ENCODE data around the gene LRRC46. TPM values are rescaled to one million over a fixed set of nuclear protein-coding genes. Genes with fewer than 3 reads are reported as not detected.
A peak's percentile ranks its signal among the peaks of the same experiment; 100 is the strongest.

LRRC46 gene
- polyA plus RNA-seq, 3 donors: 0.12 to 0.65 (median 0.22) TPM

DNA sequence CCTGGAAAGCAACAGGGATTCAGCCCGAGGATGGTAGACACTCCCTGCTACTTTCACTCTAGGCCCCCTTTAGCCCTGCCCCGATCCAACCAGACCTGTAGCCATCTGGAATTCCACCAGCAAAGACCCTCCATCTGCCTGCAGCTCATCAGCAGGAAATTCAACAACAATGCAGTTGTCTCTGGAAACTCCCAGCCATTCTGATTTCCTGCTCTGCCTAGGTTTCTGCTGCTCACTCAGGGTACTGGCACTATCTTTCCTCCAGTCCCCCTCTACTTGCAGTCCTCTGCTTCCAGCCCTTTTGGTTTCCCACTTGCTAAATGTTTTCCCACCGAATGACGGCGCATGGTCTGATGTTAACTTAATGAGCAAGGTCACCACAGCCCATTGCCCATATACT lies 22.1 kb downstream of the LRRC46 start:
- DNase-seq: no peak
- intact Hi-C loops (cut with micrococcal nuclease): no loop called here

DNA sequence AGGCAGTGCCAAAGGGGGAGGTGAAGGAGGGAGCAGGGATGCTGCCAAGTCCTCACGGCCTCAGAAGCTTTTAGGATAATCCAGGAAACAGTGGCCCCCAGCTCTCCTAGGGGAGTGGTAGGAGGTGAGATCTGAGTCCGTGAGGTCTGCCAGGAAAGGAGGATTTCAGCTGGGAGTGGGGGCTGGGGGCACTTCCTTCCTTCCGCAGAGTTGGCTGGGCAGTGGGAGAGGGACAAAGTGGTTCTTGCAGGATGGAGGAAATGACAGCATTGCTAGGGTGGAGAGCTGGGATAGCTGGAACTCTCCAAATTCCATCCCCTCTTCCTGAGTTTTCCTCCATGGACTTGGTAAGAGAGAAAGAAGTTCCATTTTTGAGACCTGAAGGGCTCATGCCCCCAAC lies 24.3 kb downstream of the LRRC46 start:
- H3K27ac ChIP-seq (ENCODE audit: low read depth in 1 of 2, low read length in 2 of 2): no peak overlapping the region
- peaks cover 0 to 9% of the 10 kb centered on the region in 2 donors for H3K9me3 ChIP-seq (replicated peaks in 1 of 2; ENCODE audit: control insufficient read depth in 1 of 2, insufficient read depth in 1 of 2, low read length in 2 of 2)
- Mint-ChIP-seq H3K36me3 (peaks cover 0 to 8% of the 10 kb centered on the region in 2 donors), H3K27me3 (ENCODE audit: low read depth in 3 of 3) (peaks cover 46 to 61% (median 56%) of the 10 kb centered on the region in 3 donors), H3K27ac (no peak overlapping the region), H3K4me1 (peaks cover 16% of the 10 kb centered on the region), H3K4me3 (peak overlapping the region in 1 of 2 donors; percentile 52), H3K9me3 (peaks cover 0 to 11% (median 7%) of the 10 kb centered on the region in 7 donors)
- no peak overlapping the region for H2AFZ ChIP-seq (ENCODE audit: insufficient read depth, low read depth, low read length, poor library complexity, severe bottlenecking)
- no peaks in the 10 kb centered on the region for H4K20me1 ChIP-seq (ENCODE audit: insufficient read depth, low read length)
- no peaks in the 10 kb centered on the region for H3K79me2 ChIP-seq (ENCODE audit: insufficient read depth, low read length)
- WGBS (ENCODE audit: insufficient coverage): 36% methylated on average over 2 of the region's 3 CpGs
- no peak overlapping the region for H3K9ac ChIP-seq (ENCODE audit: insufficient read depth, low read length, poor library complexity, severe bottlenecking)
- DNase-seq: no peak
- peaks cover 43 to 52% of the 10 kb centered on the region in 2 donors for H3K27me3 ChIP-seq (ENCODE audit: control insufficient read depth in 2 of 2, insufficient read depth in 2 of 2, low read length in 2 of 2)
- H3K4me3 ChIP-seq (replicated peaks in 1 of 3; ENCODE audit: low read depth in 2 of 3, low read length in 3 of 3): no peak overlapping the region
- intact Hi-C loops (cut with micrococcal nuclease): no loop called here
- TF ChIP-seq, protein P1, sequence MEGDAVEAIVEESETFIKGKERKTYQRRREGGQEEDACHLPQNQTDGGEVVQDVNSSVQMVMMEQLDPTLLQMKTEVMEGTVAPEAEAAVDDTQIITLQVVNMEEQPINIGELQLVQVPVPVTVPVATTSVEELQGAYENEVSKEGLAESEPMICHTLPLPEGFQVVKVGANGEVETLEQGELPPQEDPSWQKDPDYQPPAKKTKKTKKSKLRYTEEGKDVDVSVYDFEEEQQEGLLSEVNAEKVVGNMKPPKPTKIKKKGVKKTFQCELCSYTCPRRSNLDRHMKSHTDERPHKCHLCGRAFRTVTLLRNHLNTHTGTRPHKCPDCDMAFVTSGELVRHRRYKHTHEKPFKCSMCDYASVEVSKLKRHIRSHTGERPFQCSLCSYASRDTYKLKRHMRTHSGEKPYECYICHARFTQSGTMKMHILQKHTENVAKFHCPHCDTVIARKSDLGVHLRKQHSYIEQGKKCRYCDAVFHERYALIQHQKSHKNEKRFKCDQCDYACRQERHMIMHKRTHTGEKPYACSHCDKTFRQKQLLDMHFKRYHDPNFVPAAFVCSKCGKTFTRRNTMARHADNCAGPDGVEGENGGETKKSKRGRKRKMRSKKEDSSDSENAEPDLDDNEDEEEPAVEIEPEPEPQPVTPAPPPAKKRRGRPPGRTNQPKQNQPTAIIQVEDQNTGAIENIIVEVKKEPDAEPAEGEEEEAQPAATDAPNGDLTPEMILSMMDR (IDR thresholded peaks at IDR 0.05): no peak
- H3K36me3 ChIP-seq (replicated peaks in 1 of 2; ENCODE audit: control insufficient read depth in 1 of 2, insufficient read depth in 2 of 2, low read length in 2 of 2): no peaks in the 10 kb centered on the region
- peaks cover 0 to 11% of the 10 kb centered on the region in 2 donors for H3K4me1 ChIP-seq (ENCODE audit: control insufficient read depth in 1 of 2, insufficient read depth in 2 of 2, low read length in 2 of 2)
- H3K4me2 ChIP-seq (replicated peaks; ENCODE audit: extremely low read depth, low read length, poor library complexity, severe bottlenecking): no peak overlapping the region

More for the DNA sequence above, 22.1 kb downstream of the LRRC46 start:
- H3K27ac Mint-ChIP-seq: no peak overlapping the region
- no peaks in the 10 kb centered on the region for H3K79me2 ChIP-seq (ENCODE audit: insufficient read depth, low read length)
- peaks cover 0 to 16% (median 10%) of the 10 kb centered on the region in 7 donors for H3K9me3 Mint-ChIP-seq
- peaks cover 21% of the 10 kb centered on the region for H3K4me1 Mint-ChIP-seq
- TF ChIP-seq, protein P1 (IDR thresholded peaks at IDR 0.05): no peak
- H3K4me2 ChIP-seq (replicated peaks; ENCODE audit: extremely low read depth, low read length, poor library complexity, severe bottlenecking): no peak overlapping the region
- no peaks in the 10 kb centered on the region for H4K20me1 ChIP-seq (ENCODE audit: insufficient read depth, low read length)
- H3K4me1 ChIP-seq (ENCODE audit: control insufficient read depth in 1 of 2, insufficient read depth in 2 of 2, low read length in 2 of 2): peaks cover 0 to 11% of the 10 kb centered on the region in 2 donors
- peak overlapping the region in 1 of 2 donors; percentile 84 for H3K4me3 Mint-ChIP-seq
- peaks cover 0 to 8% of the 10 kb centered on the region in 2 donors for H3K36me3 Mint-ChIP-seq
- no peaks in the 10 kb centered on the region for H3K36me3 ChIP-seq (replicated peaks in 1 of 2; ENCODE audit: control insufficient read depth in 1 of 2, insufficient read depth in 2 of 2, low read length in 2 of 2)
- H2AFZ ChIP-seq (ENCODE audit: insufficient read depth, low read depth, low read length, poor library complexity, severe bottlenecking): no peak overlapping the region
- H3K27me3 Mint-ChIP-seq (ENCODE audit: low read depth in 3 of 3): peaks cover 64 to 81% (median 68%) of the 10 kb centered on the region in 3 donors
- H3K9me3 ChIP-seq (replicated peaks in 1 of 2; ENCODE audit: control insufficient read depth in 1 of 2, insufficient read depth in 1 of 2, low read length in 2 of 2): peaks cover 0 to 17% of the 10 kb centered on the region in 2 donors
- peaks cover 64 to 73% of the 10 kb centered on the region in 2 donors for H3K27me3 ChIP-seq (ENCODE audit: control insufficient read depth in 2 of 2, insufficient read depth in 2 of 2, low read length in 2 of 2)
- no peak overlapping the region for H3K9ac ChIP-seq (ENCODE audit: insufficient read depth, low read length, poor library complexity, severe bottlenecking)
- H3K27ac ChIP-seq (ENCODE audit: low read depth in 1 of 2, low read length in 2 of 2): no peak overlapping the region
- no peak overlapping the region for H3K4me3 ChIP-seq (replicated peaks in 1 of 3; ENCODE audit: low read depth in 2 of 3, low read length in 3 of 3)
- WGBS (ENCODE audit: insufficient coverage): 46% methylated on average over 3 of the region's 5 CpGs
